Parathyroid adenoma (tissue), 2 donors: ENCODE measurements around the gene KLF3.
A peak's percentile ranks its signal among the peaks of the same experiment; 100 is the strongest.

ENCODE experiments used
- H2AFZ ChIP-seq: fragments of 300-600 bp; sonication (generic); one replicate; pipeline ENCODE4 v1.7.0; 2017; ENCODE audit warnings: antibody characterized with exemption, mild to moderate bottlenecking
- H3K27ac ChIP-seq: fragments of 300-600 bp; sonication (generic); one replicate; pipeline ENCODE4 v1.7.0; 2017
- H3K27me3 ChIP-seq: fragments of 300-600 bp; sonication (generic); one replicate; pipeline ENCODE4 v1.7.0; 2017; ENCODE audit warnings: low read length; ENCODE audit not compliant: control insufficient read depth, insufficient read depth
- H3K36me3 ChIP-seq: fragments of 300-600 bp; sonication (generic); one replicate; pipeline ENCODE4 v1.7.0; 2017; ENCODE audit warnings: low read length; ENCODE audit not compliant: control insufficient read depth, insufficient read depth
- H3K4me1 ChIP-seq: fragments of 300-600 bp; sonication (generic); one replicate; pipeline ENCODE4 v1.7.0; 2017; ENCODE audit warnings: control low read depth
- H3K4me2 ChIP-seq: fragments of 300-600 bp; sonication (generic); one replicate; pipeline ENCODE4 v1.7.0; 2017; ENCODE audit warnings: low read length
- H3K4me3 ChIP-seq: fragments of 300-600 bp; sonication (generic); one replicate; pipeline ENCODE4 v1.7.0; 2017; ENCODE audit warnings: low read depth, low read length
- H3K79me2 ChIP-seq: fragments of 300-600 bp; sonication (generic); one replicate; pipeline ENCODE4 v1.7.0; 2017; ENCODE audit warnings: control low read depth
- H3K9ac ChIP-seq: fragments of 300-600 bp; sonication (generic); one replicate; pipeline ENCODE4 v1.7.0; 2017; ENCODE audit warnings: mild to moderate bottlenecking
- H3K9me3 ChIP-seq: fragments of 300-600 bp; sonication (generic); one replicate; pipeline ENCODE4 v1.7.0; 2017; ENCODE audit warnings: low read length; ENCODE audit not compliant: control insufficient read depth
- CTCF ChIP-seq: fragments of 300-600 bp; sonication (generic); IDR thresholded peaks from one replicate; pipeline ENCODE4 v1.7.0; 2017; ENCODE audit warnings: antibody characterized with exemption, mild to moderate bottlenecking
- donor health status: primary hyperparathyroidism.

Gene KLF3

GRCh38 chr4:38668203-38668971 is 4.4 kb downstream of the KLF3 start:
- peak overlapping the region; percentile 94 for H3K4me3 ChIP-seq
- no peak overlapping the region for H2AFZ ChIP-seq
- TF ChIP-seq CTCF, result no peak
- H3K4me1 ChIP-seq, result peaks cover 28% of the 10 kb centered on the region
- H3K9me3 ChIP-seq, result no peaks in the 10 kb centered on the region
- H3K9ac ChIP-seq, result no peak overlapping the region
- no peaks in the 10 kb centered on the region for H3K27me3 ChIP-seq
- H3K36me3 ChIP-seq, result no peaks in the 10 kb centered on the region
- peak overlapping the region; percentile 81 for H3K4me2 ChIP-seq
- H3K79me2 ChIP-seq, result peaks cover 45% of the 10 kb centered on the region
- H3K27ac ChIP-seq, result peak overlapping the region; percentile 97

- no peak overlapping the region for H3K9ac ChIP-seq
- peaks cover 45% of the 10 kb centered on the region for H3K79me2 ChIP-seq
- H3K4me3 ChIP-seq, result peak overlapping the region; percentile 94
- TF ChIP-seq CTCF, result no peak
- H3K4me1 ChIP-seq, result peaks cover 28% of the 10 kb centered on the region
- peak overlapping the region; percentile 81 for H3K4me2 ChIP-seq
- no peaks in the 10 kb centered on the region for H3K9me3 ChIP-seq
- no peaks in the 10 kb centered on the region for H3K36me3 ChIP-seq
- H3K27ac ChIP-seq, result peak overlapping the region; percentile 97
- no peak overlapping the region for H2AFZ ChIP-seq
- H3K27me3 ChIP-seq, result no peaks in the 10 kb centered on the region
Observed at GRCh38 chr4:38669208-38669607, 5.2 kb downstream of the KLF3 start.

- no peaks in the 10 kb centered on the region for H3K36me3 ChIP-seq
- peaks cover 34% of the 10 kb centered on the region for H3K4me1 ChIP-seq
- peaks cover 45% of the 10 kb centered on the region for H3K79me2 ChIP-seq
- H3K9ac ChIP-seq, result no peak overlapping the region
- peak overlapping the region; percentile 97 for H3K27ac ChIP-seq
- no peak overlapping the region for H2AFZ ChIP-seq
- peak overlapping the region; percentile 43 for H3K4me3 ChIP-seq
- H3K4me2 ChIP-seq, result peak overlapping the region; percentile 56
- H3K9me3 ChIP-seq, result no peaks in the 10 kb centered on the region
- H3K27me3 ChIP-seq, result no peaks in the 10 kb centered on the region
- TF ChIP-seq CTCF, result no peak
Observed at GRCh38 chr4:38670109-38670901, 6.3 kb downstream of the KLF3 start.

- Histone ChIP-seq H3K9ac (no peak overlapping the region), H3K27ac (peak overlapping the region; percentile 97), H3K79me2 (peaks cover 44% of the 10 kb centered on the region), H3K4me1 (peaks cover 35% of the 10 kb centered on the region), H2AFZ (no peak overlapping the region), H3K4me3 (peak overlapping the region; percentile 43), H3K27me3 (no peaks in the 10 kb centered on the region), H3K36me3 (no peaks in the 10 kb centered on the region), H3K9me3 (no peaks in the 10 kb centered on the region), H3K4me2 (peak overlapping the region; percentile 56)
- no peak for TF ChIP-seq CTCF
Observed at GRCh38 chr4:38670939-38671591, 7.1 kb downstream of the KLF3 start.
